ENCODE measurements around the gene KLHL3.

KLHL3 gene

DNA sequence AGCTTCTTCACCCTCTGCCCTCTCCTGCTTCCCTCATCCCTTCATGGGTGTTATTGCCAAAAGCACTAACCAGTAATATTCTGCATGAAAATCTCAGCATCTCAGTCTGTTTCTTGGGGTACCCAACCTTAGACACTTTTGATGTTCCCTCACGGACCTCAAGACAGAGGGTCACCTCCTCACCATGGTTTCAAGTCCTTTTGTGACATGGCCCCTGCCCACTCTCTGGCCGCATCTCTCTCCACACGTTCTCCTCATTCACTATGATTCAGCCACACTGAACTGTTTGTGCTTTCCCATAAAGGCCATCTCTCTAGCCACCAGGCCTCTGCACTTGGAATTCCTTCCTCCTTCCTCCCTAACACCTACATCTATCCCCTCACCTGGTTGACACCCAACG lies 125.3 kb downstream of the KLHL3 start:
- DNase-seq (ENCODE audit: low spot score) = no peak

DNA sequence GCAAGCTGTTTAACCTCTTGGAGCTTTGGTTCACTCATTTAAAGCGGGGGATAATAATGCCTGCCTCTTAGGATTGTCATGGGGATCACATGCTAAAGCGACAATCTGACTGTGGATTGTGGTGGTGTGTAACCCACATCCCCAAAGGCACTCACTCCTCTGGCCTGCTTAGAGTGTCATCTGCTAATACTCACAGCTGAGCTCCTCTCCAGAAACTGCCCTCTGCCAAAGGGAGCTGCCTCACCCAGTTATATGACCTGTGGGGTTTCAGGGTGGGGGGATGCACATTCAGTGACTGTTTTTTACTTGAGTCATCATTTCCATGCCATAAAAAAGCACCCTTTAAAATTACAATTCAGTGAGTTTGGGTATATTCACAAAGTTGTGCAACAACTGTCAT lies 126.8 kb downstream of the KLHL3 start:
- no peak for DNase-seq (ENCODE audit: low spot score)

DNA sequence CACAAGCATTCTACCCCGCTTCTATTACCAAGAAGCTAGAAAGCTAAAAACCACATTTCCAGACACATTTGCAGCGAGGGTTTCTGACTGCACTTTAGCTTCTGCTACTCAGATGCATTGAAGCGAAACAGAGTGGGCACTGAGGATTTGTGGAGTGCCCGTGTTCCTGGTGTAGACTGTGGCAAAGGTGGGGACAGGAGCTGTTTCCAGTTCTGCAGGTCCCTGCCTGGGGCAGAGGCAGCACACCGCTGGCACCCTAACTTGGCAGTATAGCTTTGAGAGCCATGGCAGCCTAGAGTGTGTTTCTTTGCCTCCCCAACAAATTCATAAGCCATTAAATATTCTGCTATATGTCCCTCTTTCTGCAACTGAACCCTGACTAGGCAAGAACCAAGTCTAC lies 128.1 kb downstream of the KLHL3 start:
- DNase-seq (ENCODE audit: low spot score) = no peak

DNA sequence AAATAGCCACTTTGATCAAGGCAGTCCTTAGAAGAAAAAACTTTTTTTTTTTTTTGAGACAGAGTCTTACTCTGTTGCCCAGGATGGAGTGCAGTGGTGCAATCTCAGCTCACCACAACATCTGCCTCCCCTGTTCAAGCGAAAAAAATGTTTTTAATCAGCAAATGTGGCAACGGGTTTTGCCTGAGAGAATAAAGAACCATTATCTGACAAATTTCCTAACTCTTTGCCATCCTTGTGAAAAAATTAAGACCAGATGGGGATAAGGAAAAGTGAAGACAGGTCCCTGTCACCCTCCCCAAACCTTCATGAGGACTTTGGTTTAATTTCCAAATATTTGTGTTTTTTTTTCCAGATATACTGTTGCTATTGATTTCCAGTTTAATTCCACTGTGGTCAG lies 129.5 kb downstream of the KLHL3 start:
- DNase-seq (ENCODE audit: low spot score) = no peak

DNA sequence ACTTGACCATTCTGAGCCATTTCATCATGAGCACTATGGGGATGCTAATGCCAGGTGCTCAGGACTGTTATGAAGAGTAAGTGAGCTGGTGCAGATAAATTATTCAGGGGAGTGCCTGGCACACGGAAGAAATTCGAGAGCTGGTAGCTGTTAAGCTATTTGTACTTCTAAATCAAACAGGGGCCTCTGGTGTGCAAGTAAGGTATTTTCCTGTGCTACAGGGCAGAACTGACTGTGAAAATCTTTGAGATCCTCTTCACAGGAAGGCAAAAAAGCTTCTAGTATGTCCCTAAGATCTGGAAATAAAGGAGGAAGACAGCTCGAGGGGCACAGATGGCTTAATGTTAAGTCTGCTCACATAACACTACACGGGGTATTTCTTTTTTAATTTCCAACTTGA lies 130.5 kb downstream of the KLHL3 start:
- no peak for DNase-seq (ENCODE audit: low spot score)

DNA sequence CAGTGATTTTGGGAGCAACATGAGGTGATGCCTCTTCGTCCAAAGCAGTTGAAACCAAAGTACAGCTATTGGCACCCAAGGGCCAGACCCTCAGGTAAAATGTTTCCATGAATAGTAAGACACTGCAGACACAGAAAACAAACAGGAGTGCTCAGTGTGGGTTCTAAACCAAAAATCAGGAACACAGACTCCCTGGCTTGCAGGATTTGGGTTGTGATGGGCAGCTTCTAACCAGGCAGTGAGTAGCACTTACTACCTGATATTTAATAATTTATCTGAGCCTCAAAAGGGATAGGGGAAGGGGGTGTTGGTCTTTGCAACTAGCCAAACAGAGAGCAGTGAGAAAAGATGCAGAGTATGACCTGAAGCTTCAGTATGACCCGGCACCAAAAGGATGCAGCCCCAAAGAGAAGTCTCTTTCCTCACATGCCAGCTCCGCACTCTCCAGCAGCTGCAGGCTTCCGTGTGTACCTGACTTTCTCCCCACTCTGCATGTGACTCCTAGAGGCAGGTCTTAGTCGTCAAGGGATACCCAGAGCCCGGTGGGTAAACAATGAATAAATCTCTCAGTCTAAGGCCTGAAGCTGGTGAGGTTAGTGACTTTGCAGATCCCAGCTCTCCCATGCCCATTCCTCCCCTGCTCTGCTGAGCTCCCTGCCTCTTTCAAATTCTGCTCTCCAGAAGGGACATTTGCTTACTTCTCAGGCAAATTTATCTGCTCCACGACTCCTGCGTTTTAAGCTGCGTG lies 131.4 kb downstream of the KLHL3 start:
- DNase-seq (ENCODE audit: low spot score) = no peak

DNA sequence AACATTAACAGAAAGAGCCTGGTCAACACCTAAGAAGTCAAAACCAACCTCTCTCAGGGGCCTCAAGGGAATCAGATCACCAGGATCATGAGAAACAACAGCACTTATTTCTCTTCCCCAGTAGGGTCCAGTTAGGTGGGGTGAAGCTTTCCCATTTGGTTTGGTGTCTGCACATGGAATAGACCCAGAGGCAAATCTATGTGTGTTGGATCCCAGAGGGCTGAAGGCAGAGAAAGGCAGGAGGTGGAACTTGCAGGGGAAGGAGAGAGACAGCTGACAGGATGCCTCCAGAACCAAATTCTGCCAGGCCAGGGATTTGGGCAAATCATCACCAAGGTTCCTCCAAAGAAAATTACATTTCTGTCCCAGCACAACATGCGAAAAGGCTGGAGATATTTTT lies 132.0 kb downstream of the KLHL3 start:
- DNase-seq (ENCODE audit: low spot score) = no peak

DNA sequence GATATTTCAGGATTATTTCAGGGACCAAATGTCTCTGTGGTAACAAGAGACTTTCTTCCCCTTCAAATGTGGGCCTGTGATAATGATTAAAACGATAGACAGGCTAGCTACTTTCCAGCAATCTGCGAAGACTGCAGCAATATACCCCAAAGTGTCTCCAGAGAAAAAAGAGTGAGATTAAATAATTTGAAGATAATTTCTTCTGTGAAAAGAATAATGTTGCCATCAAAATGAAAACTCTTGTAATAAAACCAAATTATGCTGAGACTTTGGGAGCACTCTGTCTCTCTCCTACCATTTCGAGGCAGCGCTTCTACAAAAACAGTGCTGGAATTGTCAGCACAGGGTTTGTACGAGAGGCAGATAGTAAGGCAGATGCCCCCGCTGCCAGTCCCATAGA lies 132.5 kb downstream of the KLHL3 start:
- DNase-seq (ENCODE audit: low spot score) = no peak

DNA sequence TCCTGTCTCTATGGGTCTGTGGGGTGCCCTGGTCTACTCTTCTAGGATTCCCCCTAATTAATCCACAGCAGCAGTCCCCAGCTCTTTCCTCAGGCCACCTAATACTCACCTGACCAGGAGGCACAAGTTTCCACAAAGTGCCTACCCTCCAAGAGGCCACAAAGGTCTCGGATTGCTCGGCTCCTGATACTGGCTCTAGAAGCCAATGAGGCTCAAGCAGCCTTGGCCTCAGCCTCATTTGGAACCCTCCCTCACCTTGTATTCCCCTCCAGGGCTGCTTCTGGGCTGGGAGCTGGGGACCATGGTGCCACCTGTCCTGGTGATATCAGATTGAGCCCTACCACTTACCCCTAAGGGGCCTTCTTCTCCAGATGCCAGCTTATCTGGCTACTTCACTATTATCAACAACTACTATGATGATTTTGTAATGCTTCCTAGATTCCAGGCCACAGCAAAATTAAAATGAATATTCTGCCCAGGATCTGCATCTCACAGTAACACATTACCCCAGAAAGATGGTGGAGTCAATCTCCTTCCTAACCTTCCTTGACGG lies 133.1 kb downstream of the KLHL3 start:
- no peak for DNase-seq (ENCODE audit: low spot score)

DNA sequence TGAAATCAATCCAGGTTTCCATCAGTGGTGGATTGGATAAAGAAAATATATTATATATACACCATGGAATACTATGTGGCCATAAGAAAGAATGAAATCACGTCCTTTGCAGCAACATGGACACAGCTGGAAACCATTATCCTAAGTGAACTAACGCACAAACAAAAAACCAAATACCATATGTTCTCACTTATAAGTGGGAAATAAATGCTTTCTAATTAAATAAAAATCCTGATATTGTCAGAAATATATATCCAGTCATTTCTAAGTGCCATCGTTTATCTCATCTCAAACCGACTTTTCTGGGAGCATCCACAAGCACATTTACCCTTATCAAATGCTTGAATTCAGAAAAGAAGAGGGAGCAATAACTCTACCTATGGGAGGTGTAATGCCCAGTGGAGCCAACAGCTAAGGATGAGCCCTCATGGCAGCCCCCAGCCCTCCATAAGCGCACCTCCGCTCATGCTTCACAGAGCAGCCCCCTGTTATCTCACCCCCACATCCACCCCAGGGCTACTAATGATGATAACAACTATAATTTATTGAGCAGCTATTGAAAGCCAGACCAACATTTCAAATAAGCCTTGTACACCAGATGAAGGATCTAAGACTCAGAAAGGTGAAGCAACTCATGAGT lies 135.0 kb downstream of the KLHL3 start:
- no peak for DNase-seq (ENCODE audit: low spot score)

DNA sequence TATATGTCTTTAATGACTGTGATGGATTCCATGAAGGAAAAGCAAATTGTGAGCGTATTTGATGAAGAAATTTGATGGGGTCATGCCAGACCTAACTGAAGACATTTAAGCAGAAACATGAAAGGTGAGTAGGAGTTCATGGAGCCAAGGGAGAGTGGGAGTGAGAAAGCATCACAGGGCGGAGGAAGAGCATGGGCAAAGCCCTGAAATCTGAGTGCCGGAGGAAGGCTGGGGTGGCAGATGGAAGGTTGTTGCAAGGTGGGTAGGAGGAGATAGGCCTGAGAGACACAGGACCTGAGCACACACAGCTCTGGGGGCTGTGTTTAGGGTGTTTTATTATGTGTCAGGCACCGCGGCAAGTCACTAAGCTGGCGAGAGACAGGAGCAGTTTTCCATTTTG lies 136.4 kb downstream of the KLHL3 start:
- no peak for DNase-seq (ENCODE audit: low spot score)

DNA sequence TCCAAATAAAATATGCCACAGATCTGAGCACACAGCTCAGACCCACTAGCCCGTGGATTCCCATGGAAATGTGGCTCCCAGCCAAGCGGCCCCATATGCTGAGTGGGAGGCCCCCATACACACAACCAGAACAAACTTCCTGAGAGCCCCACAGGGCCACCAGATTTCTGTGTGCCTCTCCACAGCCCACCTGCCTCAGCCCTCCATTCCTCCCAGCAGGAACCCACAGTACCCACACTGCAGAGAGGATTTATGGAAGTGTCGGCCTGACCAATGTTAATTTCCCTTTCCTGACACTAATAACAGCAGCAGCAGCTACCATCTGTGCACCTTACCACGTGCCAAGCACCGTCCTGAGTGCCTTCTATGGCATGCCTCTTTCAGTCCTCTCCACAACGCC lies 137.5 kb downstream of the KLHL3 start:
- no peak for DNase-seq (ENCODE audit: low spot score)

DNA sequence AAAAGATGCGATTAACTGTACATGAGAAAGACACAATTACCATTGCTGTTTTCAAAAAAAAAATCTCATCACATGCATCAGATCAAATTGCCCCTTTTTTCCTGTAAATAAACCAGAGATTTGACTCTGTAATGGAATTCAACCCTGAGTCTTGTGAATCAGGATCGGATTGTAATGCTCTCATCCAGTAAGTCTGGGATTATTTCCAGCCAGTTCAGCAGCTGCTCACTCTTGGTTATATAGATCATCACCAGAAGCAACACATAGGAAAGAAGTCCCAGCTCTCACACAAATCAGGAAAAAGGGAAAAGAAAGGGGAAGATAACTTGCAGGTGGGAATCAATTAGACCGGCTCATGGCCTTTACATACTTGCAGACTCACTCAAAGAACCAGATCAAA lies 138.9 kb downstream of the KLHL3 start:
- no peak for DNase-seq (ENCODE audit: low spot score)

DNA sequence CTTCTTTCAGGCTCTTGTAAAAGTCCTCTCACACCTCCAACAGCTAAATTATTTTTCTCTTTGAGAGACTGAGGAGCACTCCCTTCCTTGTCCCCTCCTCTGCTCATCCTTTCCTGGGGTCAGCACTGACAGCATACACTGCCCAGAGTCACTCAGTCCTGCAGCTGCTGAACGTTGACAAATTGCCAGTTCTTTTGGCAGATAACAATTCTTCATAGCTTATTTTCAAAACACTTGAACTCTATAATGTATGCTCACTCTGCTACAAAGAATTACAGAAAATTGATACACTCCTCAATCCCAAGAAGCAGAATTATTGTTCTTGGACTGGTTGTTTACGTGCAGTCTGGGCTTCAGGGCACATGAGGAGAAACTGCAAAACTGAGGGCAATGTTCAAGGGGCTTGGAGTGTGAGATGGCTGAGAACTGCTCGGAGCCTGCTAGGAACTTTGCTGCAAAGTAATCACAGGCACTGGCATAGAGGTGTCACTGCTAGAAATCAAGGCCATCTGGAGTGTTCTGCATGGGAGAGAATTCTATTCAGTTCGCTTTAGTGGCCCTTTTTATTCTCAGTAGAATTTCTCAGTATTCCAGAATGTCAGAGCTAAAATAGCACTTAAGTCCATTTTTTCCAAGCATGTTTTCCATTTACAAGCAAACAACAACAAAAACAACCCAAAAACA lies 140.4 kb downstream of the KLHL3 start:
- DNase-seq (ENCODE audit: low spot score) = no peak

DNA sequence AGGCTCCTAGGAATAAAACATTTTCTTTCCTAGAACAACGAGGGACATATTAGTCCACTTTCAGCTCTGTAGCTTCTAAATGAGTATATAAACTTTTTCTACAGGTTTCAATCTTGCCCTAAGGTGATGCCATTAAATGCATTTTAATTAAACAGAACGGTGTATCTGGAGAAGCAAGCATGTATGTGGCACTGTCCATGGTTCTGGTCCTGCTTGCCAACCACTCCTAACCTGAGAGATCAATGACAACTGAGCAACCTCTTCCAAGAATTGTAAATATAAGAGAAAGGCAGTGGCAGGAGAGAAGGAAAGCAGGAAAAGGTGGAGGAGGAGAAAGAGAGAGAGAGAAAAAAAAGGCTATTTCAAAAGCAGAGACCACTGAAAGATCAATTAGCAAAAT lies 141.2 kb downstream of the KLHL3 start:
- DNase-seq (ENCODE audit: low spot score) = no peak

DNA sequence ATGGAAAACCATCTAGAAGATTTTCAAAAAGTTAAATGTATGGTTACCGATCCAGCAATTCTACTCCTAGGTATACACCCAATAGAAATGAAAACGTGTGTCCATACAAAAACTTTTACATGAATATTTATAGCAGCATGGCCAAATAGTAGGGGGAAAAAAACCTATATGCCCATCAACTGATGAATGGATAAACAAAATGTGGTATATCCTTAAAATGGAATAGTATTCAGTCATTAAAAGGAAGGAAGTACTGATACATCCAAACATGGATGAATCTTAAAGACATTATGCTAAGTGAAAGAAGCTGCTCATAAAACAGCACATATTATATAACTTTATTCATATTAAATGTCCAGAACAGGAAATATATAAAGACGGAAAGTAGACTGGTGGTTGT lies 143.6 kb downstream of the KLHL3 start:
- no peak for DNase-seq (ENCODE audit: low spot score)

DNA sequence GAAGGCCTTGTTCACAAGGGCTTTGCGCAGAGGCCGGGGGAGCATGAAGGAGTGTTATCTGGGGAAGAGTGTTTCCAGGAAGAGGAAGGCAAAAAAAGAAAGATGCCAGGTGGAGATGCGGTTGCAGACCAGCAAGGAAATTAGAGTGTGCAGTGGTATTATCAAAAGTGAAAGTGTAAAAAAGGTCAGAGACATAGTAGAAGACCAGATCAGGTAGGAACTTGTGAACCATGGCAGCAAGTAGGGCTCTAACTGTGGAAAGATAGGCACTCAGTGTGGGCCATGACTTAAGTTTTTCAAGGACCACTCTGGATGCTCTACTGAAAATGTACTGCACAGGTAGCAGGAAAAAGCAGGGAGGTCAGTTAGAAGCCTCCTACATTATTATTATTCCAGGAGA lies 146.7 kb downstream of the KLHL3 start:
- DNase-seq (ENCODE audit: low spot score) = no peak

DNA sequence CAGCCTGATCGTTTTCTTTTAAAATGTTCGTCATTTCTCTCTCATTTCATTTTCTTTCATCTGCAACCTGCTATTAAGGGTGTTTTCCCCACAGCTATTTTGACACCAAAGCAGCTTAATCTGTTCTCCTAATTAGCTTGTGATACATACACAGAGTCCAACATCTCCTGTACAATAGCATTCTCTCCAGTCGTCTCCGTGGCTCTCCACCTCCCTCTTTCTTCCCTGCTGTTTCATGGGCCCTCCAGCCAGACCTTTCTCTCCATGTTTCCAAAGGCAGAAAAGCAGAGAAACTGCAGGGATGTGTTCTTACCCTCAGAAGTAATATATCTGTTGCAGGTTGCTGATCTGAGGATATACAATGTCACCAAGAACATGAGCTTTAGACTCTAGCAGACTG lies 148.0 kb downstream of the KLHL3 start:
- no peak for DNase-seq (ENCODE audit: low spot score)

DNA sequence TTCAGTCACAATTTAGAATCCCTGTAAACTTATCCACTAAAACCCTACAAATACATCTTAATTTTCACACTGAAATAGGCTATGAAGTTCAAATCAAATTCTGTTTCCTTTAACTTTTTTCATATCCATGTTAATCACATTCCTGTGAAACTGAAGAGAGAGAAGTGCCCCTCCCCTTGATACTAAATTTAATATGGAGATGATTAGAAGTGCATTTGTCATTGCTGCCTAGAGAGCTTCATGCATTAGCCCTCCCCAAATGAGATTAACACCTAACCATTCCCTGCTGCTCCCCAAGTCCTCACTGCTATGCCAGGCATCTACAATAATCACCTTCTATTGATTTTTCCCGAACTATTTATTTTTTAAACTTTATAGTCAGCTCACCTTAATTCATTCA lies 151.6 kb downstream of the KLHL3 start:
- DNase-seq (ENCODE audit: low spot score) = no peak

DNA sequence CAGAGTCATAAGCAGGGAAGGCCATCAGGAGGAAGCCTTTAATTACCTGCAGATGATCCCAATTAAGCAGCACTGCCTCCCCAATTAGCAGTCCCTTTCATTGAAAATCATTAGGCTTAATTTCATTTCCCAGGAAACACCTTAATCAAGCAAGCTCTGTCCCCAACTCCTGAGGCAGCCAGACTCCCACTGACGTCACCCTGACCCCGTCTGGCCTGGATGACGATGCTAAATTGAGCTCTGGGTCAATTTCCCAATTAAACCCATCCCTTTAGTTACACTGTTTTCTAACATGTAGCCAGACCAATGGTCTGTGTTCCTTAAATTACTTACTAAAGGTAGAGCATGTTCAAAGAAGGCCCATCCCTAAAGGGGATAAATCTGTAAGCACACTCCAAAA lies 152.8 kb downstream of the KLHL3 start:
- DNase-seq (ENCODE audit: low spot score) = no peak

DNA sequence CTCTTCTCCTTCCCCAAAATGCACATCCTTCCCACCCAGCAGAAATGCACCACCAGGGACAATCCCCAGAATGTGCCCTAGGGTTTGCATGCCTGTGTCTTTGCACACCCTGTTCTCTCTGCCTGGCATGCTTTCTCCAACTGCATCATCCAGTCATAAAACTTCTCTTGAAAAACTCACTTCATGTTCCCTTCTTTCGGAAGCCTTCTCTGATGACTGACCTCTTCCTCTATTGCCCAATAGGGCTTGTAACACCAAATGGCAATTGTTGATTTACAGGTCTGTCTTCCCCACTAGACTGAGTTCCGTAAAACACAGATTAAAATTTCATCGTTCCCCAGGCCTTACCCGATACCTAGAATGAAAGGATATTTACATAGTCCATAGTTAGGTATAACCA lies 153.7 kb downstream of the KLHL3 start:
- DNase-seq (ENCODE audit: low spot score) = no peak

DNA sequence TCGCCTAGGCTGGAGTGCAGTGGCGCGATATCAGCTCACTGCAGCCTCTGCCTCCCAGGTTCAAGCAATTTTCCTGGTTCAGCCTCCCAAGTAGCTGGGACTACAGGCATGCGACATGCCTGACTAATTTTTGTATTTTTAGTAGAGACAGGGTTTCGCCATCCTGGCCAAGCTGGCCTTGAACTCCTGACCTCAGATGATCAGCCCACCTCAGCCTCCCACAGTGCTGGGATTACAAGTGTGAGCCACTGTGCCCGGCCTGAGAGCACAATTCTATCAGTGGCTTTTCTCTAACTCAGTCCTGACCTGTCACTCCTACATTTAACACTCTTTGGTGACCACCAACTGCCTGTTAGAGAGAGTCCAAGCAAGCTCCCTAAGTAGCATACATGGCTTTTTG lies 154.1 kb downstream of the KLHL3 start:
- DNase-seq (ENCODE audit: low spot score) = no peak

DNA sequence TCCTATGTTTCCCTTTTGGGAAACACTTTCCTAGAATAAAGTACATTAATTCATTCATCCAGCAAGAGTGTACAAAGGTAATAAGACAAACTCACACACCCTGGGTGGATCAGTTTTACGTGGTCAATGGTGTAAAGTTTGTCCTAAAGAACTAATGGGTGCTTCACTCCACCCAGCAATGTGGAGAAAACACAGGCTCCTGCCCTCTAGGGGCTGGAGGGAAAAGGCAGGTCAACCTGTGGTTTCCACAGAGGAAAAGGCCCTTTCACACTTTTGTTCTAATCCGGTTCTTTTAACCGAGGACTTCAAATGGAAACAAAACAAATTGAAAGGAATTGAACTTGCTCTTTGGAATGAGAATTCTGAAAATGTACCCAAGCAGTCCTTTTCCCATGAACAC lies 155.9 kb downstream of the KLHL3 start:
- DNase-seq (ENCODE audit: low spot score) = peak; percentile 8
